Pancreas (tissue), 10 donors: ENCODE measurements around the gene DUSP1. TPM values are rescaled to one million over a fixed set of nuclear protein-coding genes. Genes with fewer than 3 reads are reported as not detected.

Experiments
- ATAC-seq, 4 donors: fragments of 200-7000 bp; cut with Tn5 transposase; one replicate each; pipeline versions ENCODE4 v1.8.0 to v1.9.1; 2020; ENCODE audit warnings: mild to moderate bottlenecking in 4 of 4, moderate library complexity in 4 of 4
- DNase-seq, 6 donors: peaks; one replicate each; pipeline ENCODE4 v3.0.0-alpha.2; 2020
- FAIRE-seq: peaks from 2 replicates; lab custom pipeline; 2012; peaks lifted over from hg19 to GRCh38; lab: Jason Lieb, UNC
- H3K27ac ChIP-seq, 4 donors: fragments of 200-600 bp; sonication (generic); 1 replicate in 3 of 4; 2 replicates in 1 of 4; pipeline versions ENCODE4 v1.5.0 to v1.8.0; 2020
- H3K27me3 ChIP-seq, 4 donors: fragments of 200-600 bp; one replicate each; pipeline ENCODE4 v1.8.0; 2021
- H3K36me3 ChIP-seq, 3 donors: fragments of 200-600 bp; sonication (generic) in 1 of 3; one replicate each; pipeline versions ENCODE4 v1.5.0 to v1.8.0; 2020 to 2021
- H3K4me1 ChIP-seq, 3 donors: fragments of 200-600 bp; one replicate each; pipeline ENCODE4 v1.8.0; 2021
- H3K4me3 ChIP-seq, 4 donors: fragments of 200-600 bp; sonication (generic) in 2 of 4; one replicate each; pipeline versions ENCODE4 v1.5.0 to v1.8.0; 2020 to 2021
- H3K9me3 ChIP-seq, 4 donors: fragments of 200-600 bp; one replicate each; pipeline ENCODE4 v1.8.0; 2021
- CTCF ChIP-seq, 4 donors: fragments of 200-600 bp; sonication (generic) in 3 of 4; IDR thresholded peaks; one replicate each; pipeline versions ENCODE4 v1.5.0 to v1.8.0; 2021; ENCODE audit warnings: antibody characterized with exemption in 4 of 4
- WGBS, 2 donors: extraction: QIAGEN DNeasy Blood & Tissue Kit; methylation state at CpG; one replicate each; pipeline ENCODE4 v1.1.7; 2013; 5-methylcytosine and 5-hydroxymethylcytosine counted together
- intact Hi-C, 3 donors: fragments of 100-400 bp; cut with DNase I; formaldehyde crosslinking; loops; one replicate each; pipeline versions ENCODE4 v1.11.1 to v1.14.2; 2022
- polyA plus RNA-seq, 2 donors: library from polyadenylated mRNA; stranded (reverse); fragments of 200-250 nt; gene quantifications; one replicate each; pipeline ENCODE4 v1.2.3, GENCODE V29; 2013
- total RNA-seq, 6 donors: library from RNA; stranded (reverse); fragmentation: NEBNext Ultra II Directional in 4 of 6; extraction: Animal tissue kit (Norgen Biotek cat#: 25700) in 4 of 6; gene quantifications; one replicate each; pipeline versions ENCODE4 v1.2.1 to v1.2.4, GENCODE V29; 2021 to 2023
- donor health status: healthy with polysubstance abuse.
- donor health status: DM: no; HTN: no; CAD: no; lungs with moderate emphysema.
- donor health status: DM: no; HTN: no; CAD: no.
- donor health status: control.
- donor health status: control.
- donor health status: Bipolar disorder and iron deficiency.
- donor health status: DM: yes; HTN: yes; CAD: no.
- donor health status: DM: no; HTN: no; CAD: no.
- donor health status: DM: no; HTN: no; CAD: no.
- donor health status: DM: yes; HTN: yes; CAD: no.

DUSP1 gene
- total RNA-seq (100 to 1,000 TPM in 1 of 6 donors, 10 to 100 TPM in 5; 18.6 to 198 (median 55.5) TPM), polyA plus RNA-seq (10 to 100 TPM; 46.3 to 75.1 TPM)

- Histone ChIP-seq H3K4me3 (peak within 1 kb of the TSS; percentile 64 to 100 (median 77)), H3K27me3 (no peaks in the 10 kb centered on the region), H3K9me3 (no peaks in the 10 kb centered on the region), H3K36me3 (peaks cover 0 to 30% (median 11%) of the 10 kb centered on the region in 3 donors), H3K27ac (peak within 1 kb of the TSS; percentile 98 to 100 (median 100)), H3K4me1 (peaks cover 0 to 38% (median 17%) of the 10 kb centered on the region in 3 donors)
- no peak for FAIRE-seq
- WGBS, 2 donors: 0% methylated on average over 68 to 89 of the region's 89 CpGs
- peak in 3 of 4 donors; percentile 17 to 51 (median 30) for TF ChIP-seq CTCF (IDR thresholded peaks at IDR 0.05)
- peak; percentile 99 to 100 (median 100) for DNase-seq
- intact Hi-C loops: loop anchor here in 2 of 3 donors (5.0 to 10.0 kb wide), 3 partner anchors 54 to 134 kb away; no protein-coding TSS in a partner anchor
- peak; percentile 62 to 74 (median 70) for ATAC-seq
Measured at GRCh38 chr5:172770675-172771438, at the start of gene DUSP1. DUSP1 (minus strand) TSS chr5:172771195; CDS start chr5:172770952, 243 bp downstream.

DNA sequence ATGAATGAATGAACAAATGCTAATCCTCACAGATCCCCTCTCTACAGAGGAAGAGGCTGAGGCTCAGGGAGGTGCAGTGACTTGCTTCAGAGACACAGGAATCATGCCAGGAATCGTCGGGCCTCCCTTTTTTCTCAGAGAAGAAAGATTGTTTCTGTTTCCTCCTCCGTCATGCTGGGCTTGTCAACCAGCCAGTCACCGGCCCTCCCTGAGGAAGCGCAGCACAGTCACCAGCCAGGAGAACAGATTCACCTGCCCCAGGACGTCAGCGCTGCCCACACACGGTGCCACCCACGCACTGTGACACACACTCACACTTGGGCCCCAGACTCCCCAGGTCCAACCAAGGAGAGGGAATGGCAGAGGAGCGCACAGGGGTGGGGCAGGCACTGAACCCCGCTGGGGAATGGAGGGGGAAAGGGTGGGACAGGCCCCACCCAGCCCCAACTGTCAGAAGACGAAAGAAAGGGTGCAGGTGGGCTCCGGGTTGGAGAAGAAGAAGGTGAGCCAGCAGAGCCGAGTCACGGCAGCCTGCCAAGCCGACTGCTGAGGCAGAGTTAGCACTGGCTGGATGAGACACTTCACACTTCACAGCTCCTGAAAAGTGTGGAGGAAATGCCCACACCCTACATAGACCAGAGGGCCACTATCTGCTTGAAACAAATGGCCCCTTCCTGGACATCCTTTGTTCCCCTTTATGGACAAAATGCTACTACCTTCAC, 49.2 kb upstream of the DUSP1 start:
- ATAC-seq (peak; percentile 48 to 87 (median 80)), DNase-seq (no peak), FAIRE-seq (no peak)
- Histone ChIP-seq H3K4me1 (no peaks in the 10 kb centered on the region), H3K36me3 (no peaks in the 10 kb centered on the region), H3K27me3 (no peaks in the 10 kb centered on the region), H3K4me3 (no peak overlapping the region), H3K27ac (peak overlapping the region in 1 of 4 donors; percentile 18), H3K9me3 (no peaks in the 10 kb centered on the region)
- intact Hi-C loops: no loop called here
- TF ChIP-seq CTCF (IDR thresholded peaks at IDR 0.05): no peak
- WGBS, 2 donors: 47 to 52% methylated on average over 16 of the region's 16 CpGs

DNA sequence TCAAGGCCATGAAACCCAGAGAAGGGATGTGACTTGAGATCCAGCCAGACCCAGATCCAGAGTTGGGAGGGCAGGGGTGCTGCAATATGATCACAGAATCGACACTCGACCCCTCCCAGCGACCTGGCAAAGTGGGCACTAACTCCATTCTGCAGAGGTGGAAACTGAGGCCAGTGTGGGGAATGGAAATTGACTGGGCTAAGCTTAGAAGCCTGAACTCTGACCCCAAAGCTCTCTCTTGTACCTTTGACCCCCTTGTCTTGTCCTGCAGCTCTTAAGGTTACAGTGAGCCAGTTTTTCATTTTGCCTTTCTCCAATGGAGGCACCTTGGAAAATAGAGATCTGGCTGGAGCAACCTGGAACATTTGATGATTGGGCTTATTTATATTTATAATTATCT, 48.6 kb upstream of the DUSP1 start:
- ATAC-seq (no peak), DNase-seq (no peak), FAIRE-seq (no peak)
- Histone ChIP-seq H3K4me3 (no peak overlapping the region), H3K9me3 (no peaks in the 10 kb centered on the region), H3K4me1 (no peaks in the 10 kb centered on the region), H3K27ac (no peak overlapping the region), H3K27me3 (no peaks in the 10 kb centered on the region), H3K36me3 (no peaks in the 10 kb centered on the region)
- TF ChIP-seq CTCF (IDR thresholded peaks at IDR 0.05): no peak
- intact Hi-C loops: no loop called here
- WGBS, 2 donors: 78 to 89% methylated on average over 3 of the region's 3 CpGs

- WGBS, 2 donors: 90 to 96% methylated on average over 3 of the region's 3 CpGs
- TF ChIP-seq CTCF (IDR thresholded peaks at IDR 0.05): no peak
- H3K36me3 ChIP-seq: no peaks in the 10 kb centered on the region
- intact Hi-C loops: no loop called here
- no peaks in the 10 kb centered on the region for H3K9me3 ChIP-seq
- H3K4me3 ChIP-seq: no peak overlapping the region
- FAIRE-seq (no peak), ATAC-seq (no peak), DNase-seq (no peak)
- H3K27ac ChIP-seq: no peak overlapping the region
- H3K27me3 ChIP-seq: no peaks in the 10 kb centered on the region
- H3K4me1 ChIP-seq: no peaks in the 10 kb centered on the region
Measured at GRCh38 chr5:172818081-172818480, 47.1 kb upstream of the DUSP1 start.
